Measurements from ENCODE around the gene PPEF2.
A peak's percentile ranks its signal among the peaks of the same experiment; 100 is the strongest.

Gene PPEF2

DNA sequence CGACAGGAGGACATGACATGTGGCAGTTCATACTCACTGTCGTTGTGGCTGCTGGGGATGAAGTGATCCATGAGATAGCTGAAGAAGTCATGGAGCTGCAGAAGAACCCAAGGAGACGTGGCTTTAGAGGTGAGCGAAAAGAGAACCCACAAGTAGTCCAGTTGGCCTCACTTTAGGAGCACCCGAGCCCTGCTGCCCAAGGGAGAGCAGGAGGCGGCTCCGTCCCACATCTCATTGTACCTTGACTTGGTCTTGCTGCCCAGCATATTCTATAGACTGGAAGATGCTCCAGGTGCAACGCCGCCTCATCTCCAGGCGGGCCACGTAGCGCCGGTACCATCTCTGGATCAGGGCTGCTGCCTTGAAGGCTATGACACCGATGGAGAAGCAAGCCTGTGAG, 10.6 kb downstream of the PPEF2 start:
- no peak for DNase-seq

DNA sequence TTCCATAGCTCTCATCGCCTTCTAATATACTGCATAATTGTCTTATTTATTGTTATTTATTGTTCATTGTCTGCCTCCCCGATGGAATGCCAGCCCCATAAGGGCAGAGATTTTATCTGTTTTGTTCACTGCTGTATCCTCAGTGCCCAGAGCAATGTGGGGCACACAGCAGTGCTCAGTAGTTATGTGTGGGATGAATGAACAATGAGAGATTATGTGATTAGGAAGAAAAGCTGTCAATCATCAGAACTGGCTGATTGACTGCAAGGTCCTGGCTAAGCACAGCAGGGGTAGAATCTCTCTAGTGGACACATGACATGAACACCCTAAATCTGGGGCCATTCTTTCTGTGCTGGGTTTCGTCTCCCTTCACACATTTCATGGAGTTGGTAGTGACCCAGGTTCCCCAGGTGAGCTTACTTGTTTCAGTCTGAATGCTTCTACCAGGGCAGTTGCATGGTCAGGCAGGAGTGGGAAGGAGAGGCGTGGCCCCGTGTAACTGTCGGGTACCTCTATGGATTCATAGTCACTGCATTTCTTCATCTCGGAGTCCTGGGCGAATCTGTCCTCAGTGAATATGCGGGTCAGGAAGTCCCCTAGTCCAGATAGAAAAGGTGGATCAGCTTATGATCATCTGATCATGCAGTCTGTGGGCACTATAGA, 12.6 kb downstream of the PPEF2 start:
- no peak for DNase-seq

DNA sequence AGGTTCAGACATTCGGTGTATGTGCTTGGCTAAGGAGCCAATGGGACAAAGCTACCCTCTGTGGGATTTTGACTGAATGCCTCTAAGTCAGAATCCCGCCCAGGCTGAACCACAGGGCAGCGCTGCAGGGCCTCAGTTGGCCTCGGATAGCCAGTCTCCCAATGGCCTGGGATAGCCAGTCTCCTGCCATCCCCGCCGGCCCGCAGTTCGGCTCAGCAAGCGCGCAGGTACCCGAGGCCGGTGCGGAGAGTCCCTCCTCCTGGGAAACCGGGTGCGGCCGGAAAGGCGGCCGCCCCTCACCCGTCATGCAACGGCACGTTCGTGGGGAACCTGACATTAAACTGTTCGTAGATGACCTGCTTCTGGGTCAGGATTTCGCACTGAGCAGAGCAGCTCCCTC, 16.1 kb downstream of the PPEF2 start:
- no peak for DNase-seq

DNA sequence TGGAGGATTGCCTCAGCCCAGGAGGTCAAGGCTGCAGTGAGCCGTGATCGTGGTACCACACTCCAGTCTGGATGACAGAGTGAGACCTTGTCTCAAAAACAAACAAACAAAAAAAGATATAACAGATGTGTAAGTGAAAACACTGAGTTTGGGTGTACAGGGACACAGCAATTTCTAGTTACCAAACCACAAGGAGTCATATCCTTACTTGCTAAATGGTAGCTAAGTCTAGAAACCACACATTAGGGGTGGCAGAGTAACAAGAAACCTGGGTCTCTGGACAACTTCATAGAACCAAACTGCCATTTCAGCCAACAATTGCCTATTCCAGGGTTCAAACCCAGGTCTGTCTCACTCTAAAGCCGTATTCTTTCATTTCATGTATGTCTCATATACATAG, 20.8 kb downstream of the PPEF2 start:
- DNase-seq = no peak

DNA sequence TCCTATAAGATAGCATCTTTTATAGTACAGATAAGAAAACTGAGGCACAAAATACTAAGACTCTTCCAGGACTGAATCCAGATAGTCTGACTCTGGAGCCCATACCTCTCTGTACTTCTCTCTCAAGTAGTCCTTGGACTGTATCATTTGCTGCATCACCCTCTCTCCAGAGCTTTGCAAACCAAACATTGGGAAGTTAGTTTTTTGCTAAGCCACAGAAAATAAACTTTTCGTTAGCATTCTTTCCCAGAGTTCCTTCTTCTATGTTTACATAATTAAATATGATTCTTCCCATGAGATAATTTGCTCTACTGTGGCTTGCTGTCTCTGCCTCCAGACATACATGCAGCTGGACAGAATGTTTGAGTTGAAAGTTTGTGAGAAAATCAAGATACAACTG, 22.0 kb downstream of the PPEF2 start:
- no peak for DNase-seq

DNA sequence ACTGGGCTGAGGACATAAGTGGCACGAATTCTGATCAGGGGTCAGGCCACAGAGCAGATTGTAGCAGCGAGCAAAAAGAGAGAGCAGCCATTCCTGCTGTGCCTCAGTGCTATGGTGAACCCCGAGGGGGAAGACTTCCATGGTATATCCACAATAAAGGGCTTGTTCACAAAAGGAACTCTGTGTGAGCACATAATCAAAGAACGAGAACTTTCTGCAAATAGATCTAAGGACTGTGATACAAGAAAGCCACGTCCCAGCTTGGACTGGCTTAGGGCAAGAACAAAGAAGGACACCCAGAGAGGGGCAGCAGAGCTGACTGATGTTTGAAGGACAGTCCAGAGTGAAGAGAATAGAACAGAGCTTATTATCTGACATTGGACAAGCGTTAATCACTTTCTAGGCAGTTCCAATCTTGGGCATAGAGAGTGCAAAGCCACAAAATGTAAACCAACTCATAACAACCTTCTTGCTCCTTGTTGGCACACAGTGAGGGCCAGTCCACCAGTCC, 24.0 kb downstream of the PPEF2 start:
- no peak for DNase-seq

DNA sequence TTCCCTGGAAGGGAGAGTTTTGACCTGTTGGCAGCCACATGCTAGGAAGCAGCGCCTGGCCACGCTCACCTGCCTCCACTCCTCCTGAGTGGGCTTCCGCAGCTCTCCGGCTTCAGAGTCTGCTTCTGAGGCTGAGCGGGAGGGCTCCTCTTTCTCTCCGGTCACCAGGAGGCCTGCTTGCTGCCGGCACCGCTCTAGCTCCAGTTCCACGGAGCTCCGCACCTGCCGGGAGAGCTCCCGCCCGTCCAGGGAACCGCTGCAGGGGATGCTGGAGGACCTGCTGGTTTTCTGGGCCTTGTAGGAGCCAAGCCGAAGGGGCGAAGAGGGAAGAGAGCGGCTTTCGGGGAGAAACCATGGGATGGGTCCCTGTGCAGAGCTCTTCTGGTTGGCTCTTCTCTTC, 26.0 kb downstream of the PPEF2 start:
- no peak for DNase-seq

DNA sequence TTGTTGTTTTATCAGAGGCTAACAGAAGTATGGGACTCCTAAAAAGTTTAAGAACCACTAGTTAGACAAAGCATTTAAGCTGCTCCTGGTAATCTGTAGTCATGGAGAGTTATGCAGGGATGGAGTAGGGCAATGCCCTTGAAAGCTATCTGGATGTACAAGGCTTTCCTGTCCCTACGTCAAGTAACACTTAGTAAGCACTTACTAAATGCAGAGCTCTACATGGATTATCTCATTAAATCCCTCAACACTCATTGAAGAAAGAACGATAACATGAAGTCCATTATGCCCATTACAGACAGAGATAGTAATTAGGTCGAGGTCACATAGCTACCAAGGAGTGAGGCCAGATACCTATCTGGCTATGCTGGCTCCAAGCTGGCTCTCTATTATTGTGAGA, 33.2 kb downstream of the PPEF2 start:
- no peak for DNase-seq

DNA sequence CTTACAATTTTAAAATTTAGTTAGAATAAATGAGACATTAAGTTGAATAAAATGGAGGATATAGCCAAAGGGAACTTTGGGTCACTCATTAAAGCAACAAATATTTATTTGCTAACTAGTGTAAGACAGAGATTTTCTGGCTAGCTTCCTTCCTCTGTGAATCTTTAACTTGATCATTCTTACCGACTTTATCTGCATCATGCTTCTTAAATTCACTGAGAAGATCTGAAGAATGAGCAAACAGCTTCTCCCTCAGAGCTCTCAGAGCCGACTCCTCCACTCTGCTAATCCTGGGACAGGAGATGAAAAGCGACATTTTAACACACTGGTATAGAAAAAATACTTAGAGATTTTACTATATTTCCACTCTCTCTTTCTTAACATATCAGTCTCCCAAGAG, 35.1 kb downstream of the PPEF2 start:
- DNase-seq = no peak

DNA sequence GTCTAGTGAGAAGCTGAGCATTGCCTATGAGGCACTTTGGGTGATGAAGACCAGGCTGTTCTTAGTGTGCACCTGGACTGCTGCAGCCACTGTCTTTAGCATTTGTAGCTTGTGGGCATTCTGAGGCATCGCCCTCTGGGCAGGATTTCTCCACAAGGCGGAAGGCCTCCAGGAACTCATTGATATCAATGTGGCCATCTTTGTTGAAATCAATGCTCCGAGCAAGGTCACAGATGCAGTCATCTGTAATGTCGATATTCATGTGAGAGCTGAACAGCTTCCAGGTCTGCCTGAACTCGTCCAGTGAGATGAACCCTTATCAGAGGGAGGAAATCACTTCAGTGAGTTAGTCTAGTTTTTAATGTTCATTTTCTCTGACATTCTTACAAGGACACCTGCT, 41.6 kb downstream of the PPEF2 start:
- DNase-seq = no peak

DNA sequence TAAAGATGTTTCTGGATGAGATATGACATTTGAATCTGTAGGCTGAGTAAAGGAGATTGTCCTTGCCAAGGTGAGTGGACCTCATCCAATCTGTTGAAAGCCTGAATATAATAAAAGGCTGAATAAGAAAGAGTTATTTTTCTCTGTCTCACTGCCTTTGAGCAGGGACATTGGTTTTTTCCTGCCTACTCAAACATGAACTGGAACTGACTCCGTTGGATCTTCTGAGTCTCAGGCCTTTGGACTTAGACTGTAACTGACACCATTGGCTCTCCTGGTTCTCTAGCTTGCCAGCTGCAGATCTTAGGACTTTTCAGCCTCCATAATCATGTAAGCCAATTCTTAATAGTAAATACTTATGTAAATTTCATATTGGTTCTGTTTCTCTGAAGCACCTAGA, 43.5 kb downstream of the PPEF2 start:
- DNase-seq = no peak

DNA sequence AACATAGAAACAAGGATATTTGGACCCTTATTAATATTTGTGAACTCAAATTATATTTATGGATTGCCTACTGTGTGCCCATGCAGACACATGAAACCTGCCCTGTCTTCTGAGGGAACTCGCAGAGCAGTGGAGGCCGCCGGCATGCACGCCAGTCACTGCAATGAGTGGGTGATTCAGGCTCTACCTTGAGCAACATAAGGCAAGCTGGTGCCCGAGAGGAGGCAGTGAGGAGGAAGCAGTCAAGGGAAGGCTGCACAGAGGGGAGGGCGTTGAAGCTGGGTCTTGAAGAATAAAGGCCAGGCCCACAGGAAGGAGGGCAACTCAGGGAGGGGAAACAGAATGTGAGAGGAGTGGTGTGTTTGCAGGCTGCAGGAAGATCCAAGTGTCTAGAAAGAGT, 52.8 kb downstream of the PPEF2 start:
- DNase-seq = no peak

DNA sequence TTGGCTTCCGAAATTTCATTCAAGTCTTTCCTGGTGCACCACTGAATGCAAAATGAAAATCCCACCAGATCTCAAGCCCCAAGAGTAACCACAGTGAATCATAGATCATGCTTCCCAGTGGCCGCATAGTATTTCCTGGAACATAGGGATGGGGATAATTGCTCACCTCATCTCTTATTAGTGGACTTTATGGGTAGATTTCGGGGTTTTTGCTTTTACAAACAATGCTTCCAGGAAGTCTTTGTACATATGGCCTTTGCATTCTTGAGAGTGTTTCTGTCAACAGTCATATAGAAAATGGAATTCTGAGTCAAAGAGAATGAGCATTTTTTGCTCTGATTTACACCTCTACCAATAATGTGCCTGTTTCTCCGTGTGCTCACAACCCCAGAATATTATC, 53.4 kb downstream of the PPEF2 start:
- DNase-seq = no peak

DNA sequence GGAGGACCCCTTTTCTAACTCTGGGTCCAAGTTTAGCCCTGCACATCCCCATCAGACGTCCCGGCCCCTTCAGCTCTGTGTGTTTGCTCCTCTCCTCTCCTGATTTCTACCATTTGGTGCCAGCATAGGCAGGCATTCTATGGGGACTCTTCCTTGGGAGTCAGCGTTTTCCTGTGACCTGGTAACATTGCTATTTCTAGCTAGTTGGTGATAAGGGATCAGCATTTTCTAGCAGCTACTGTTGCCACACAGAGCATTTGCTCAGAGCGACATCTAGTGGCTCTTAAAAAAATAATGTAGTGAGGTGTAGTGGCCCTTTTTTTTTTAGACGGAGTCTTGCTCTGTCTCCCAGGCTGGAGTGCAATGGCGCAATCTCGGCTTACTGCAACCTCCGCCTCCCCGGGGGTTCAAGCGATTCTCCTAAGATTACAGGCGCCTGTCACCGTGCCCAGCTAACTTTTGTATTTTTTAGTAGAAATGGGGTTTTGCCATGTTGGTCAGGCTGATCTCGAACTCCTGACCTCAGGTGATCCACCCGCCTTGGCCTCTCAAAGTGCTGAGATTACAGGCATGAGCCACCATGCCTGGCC, 54.0 kb downstream of the PPEF2 start:
- DNase-seq = peak; percentile 73

DNA sequence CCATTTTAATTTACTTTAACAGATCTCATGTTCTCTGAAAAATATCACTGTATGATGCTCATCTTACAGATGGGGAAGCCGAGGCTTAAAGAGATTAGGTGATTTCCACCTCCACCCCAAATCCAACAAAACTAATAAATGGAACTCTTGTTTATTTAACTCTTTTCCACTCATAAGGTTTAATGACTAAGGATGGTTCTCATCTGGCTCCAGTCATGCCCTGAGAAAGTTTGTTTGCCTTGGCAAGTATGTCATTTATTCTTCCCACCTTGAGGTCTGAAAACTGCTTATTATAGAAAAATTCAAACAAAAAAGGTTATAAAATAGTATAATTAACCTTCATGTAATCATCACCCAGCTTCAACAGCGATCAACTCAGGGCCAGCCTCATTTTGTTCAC, 56.3 kb downstream of the PPEF2 start:
- DNase-seq = no peak

DNA sequence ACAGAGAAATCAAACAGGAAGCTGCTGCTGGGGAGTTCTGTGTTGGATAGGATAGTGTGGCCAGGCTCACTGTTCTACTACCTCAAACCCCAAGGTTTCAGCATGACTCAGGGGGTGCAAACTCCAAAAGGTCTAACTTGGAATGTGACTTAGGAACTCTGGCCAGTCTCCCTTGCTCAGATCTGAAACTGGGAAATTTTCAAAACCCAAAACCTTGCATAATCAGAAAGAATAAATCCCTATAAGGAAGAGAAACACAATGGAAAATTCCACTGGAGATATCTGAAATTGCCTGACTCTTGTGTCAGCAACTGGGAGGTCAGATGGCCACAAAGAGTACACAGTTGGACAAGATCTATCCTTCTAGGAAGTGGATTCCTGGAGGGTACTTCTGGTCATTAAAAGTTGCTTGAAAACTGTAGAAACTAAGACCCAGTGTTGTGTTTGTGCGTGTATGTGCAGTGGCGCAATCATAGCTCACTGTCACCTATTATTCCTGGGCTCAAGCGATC, 58.0 kb downstream of the PPEF2 start:
- no peak for DNase-seq

DNA sequence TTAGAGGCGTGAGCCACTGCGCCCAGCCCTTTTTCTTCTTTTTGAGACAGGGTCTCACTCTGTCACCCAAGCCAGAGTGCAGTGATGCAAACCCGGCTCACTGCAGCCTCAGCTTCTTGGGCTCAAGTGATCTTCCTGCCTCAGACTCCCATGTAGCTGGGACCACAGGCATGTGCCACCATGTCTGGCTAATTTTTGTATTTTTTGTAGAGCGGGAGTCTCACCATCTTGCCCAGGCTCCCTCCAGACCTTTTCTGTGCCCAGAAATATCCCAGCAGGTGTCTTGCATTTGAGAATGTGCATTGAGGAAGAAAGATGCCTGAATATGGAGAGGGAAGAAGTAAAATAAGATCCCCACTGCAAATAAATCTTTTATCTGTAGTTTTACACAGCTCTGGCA, 58.7 kb downstream of the PPEF2 start:
- no peak for DNase-seq

DNA sequence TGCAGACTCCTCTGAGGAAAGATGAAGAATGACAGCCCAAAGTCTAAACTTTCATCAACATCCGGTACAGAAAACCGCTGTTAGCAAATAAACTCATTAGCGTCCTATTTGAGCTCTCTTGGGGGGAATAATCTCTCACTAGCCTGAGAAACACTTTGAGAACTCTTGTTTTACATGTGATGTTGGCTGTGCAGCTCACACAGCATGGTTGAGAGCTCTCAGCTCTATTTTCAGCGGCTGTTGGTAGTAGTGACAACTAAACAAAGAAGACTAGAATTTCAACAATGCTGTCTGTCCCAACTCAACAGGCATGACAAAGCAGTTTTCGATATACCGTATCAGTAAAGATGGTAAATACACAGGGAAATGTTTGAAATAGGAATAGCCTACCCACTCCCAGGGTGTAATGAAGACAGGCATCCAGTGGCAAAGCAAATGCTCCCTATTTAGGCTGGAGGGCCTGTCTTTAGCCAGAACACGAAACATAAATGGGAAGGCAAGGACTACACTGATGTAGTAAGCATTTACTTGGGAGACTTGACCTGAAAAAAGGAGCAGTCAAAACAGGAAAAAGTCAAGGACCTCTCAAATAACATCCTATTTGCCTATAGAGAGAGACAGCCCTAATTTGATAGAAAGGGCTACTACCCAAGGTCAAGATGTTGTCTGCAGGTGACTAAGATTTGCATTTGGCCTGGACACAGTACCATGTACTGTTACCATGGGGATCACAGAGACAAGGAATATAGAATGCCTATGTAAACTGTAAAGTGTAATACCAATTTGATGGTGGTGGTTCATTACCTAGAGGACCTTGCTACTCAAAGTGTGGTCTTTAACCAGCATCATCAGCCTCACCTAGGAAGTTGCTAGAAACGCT, 60.4 kb downstream of the PPEF2 start:
- peak; percentile 39 for DNase-seq

DNA sequence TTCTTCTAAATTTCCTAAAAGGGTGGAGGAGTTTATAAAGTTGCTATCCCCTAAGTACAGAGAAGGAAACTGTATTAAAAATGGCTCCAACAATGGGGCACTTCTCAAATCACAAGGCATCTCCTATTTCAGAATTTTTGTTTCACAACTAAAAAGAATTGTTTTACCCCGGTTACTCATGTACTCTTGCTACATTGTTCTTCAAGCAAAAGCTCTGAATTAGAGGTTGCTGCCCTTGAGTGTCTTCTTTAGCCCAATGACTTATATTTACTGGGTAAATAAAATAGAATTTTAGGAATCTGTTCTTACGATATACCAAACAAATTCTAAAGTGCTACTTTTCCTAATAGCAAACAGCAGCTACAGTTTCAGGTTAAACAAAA, 67.5 kb downstream of the PPEF2 start:
- DNase-seq = no peak

DNA sequence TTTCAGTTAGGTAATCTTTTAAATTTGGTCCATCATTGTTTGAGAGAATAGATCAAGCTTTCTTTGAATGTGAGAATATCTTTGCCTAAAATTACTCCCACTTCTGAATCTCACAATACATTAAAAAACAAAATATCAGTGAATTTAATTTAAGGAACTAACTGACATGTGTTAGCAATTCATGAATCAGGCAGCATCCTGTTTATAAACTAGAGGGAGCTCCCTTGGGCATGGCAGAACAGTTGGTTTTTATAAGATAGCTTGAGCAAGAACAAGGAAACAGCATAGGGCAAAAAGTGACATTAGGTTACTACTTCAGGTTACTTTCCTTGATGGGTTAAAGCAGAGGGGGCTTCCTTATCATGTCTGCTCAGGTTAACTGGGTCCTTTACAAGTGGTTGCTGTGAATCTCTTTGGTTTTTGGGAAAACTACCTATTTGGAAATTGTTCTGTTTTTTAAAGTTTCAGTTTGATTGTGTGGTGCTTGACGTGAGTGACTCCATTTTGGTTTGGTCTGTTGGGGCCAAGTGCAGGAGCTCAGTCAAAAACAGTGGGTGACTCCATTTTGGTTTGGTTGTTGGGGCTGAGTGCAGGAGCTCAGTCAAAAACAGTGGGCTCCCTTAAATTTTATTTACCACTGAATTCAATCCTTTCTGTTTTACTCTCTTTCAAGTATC, 68.0 kb downstream of the PPEF2 start:
- DNase-seq = no peak

DNA sequence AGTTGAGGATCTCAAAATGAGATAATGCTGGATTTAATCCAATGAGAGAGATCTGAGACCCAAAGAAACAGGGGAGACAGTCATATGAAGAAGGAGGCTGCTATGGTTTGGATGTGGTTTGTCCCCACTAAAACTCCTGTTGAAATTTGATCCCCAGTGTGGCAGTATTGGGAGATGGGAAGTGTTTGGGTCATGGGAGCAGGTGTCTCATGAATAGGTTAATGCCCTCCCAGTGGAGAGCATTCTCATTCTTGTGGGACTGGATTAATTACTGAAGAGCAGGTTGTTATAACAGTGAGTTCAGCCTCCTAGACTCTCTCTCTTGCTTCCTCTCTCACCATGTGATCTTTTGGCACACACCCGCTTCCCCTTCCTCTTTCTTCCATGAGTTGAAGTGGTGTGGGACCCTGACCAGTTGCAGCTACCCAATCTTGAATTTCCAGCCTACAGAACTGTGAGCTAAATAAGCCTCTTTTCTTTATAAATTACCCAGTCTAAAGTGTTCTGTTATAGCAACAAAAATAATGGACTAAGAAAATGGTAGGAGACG, 70.3 kb downstream of the PPEF2 start:
- DNase-seq = peak; percentile 43

DNA sequence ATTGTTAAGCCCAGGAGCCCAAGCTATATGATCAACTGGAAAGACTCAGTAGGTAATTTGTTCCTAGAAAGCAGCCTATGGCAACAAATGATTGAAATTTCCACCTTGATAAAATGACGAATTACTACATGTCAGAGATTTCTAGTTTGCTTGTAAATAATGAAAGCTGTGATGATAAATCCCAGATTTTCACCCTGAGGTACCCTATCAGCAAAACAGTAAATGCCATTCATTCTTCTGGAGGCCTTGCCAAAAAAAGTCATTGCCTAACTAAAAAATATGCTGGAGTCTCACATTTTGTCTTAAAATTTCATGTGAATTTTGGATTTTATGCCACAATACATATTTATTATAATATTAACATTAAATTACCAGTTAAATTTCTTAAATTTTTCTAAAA, 71.3 kb downstream of the PPEF2 start:
- no peak for DNase-seq

DNA sequence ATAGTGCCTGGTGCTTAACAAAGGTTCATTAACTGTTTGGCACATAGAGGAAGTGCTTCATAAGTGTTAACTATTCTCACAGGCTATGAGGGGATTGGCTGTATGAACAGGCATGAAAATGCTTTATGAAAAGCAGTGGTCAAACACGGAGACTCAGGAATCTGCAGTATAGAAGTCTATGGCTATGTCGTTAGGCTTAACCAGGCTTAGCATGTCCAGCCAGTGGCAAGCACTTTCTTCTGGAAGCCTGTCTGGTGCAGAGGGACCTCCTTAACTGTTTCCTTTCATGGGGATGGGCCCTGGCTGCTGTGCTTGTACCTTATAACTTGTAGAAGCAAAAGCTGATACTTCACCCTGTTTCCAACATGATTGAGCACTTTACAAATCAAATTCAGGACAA, 78.4 kb downstream of the PPEF2 start:
- no peak for DNase-seq

Data from NCI-H2029 (cell line).